ENCODE data around the gene CHADL.

- no peak for TF ChIP-seq CTCF (IDR thresholded peaks at IDR 0.05)
- no peak for TF ChIP-seq POLR2A (IDR thresholded peaks at IDR 0.05)
Observed at GRCh38 chr22:41230401-41230785, 10.3 kb downstream of the CHADL start.
